HL-60 (cell line): ENCODE data around the gene C14orf132.

ENCODE experiments used
- DNase-seq, 2 experiments: peaks; one replicate each; pipeline ENCODE4 v3.0.0-alpha.2; 2010 to 2020; ENCODE audit warnings: low read depth in 1 of 2, low spot score in 1 of 2
- H3K27ac ChIP-seq: fragments of 250-450 bp; sonication (Bioruptor Pico); replicated peaks from 2 replicates; pipeline ENCODE4 v1.5.1; 2020; ENCODE audit warnings: mild to moderate bottlenecking, moderate library complexity
- H3K27me3 ChIP-seq: fragments of 250-450 bp; sonication (Bioruptor Pico); 2 replicates; pipeline ENCODE4 v1.5.1; 2021; ENCODE audit warnings: mild to moderate bottlenecking, moderate library complexity; ENCODE audit not compliant: insufficient read depth, poor library complexity, severe bottlenecking
- H3K4me3 ChIP-seq: replicated peaks from 2 replicates; pipeline ENCODE4 v1.5.1; 2011; ENCODE audit warnings: mild to moderate bottlenecking, control low read depth, low read length; ENCODE audit not compliant: insufficient read depth
- CTCF ChIP-seq: IDR thresholded peaks from one replicate; pipeline ENCODE4 v1.5.1; 2011; ENCODE audit warnings: low read length, control low read depth, inconsistent platforms; ENCODE audit not compliant: insufficient read depth
- GABPA ChIP-seq: IDR thresholded peaks from 2 replicates; pipeline ENCODE4 v1.6.1; 2012; ENCODE audit warnings: low read depth
- POLR2AphosphoS5 ChIP-seq: IDR thresholded peaks from 2 replicates; pipeline ENCODE4 v1.6.1; 2012; ENCODE audit warnings: low read depth
- REST ChIP-seq: IDR thresholded peaks from 2 replicates; pipeline ENCODE4 v1.6.1; 2012; ENCODE audit warnings: low read depth; ENCODE audit not compliant: insufficient replicate concordance
- SPI1 ChIP-seq: IDR thresholded peaks from 2 replicates; pipeline ENCODE4 v1.6.1; 2012; ENCODE audit warnings: low read depth, mild to moderate bottlenecking, borderline replicate concordance

The C14orf132 gene

GRCh38 chr14:96140952-96141351 is 101.8 kb downstream of the C14orf132 start:
- no peak overlapping the region for H3K27ac ChIP-seq
- DNase-seq, result no peak
- no peak overlapping the region for H3K4me3 ChIP-seq
- H3K27me3 ChIP-seq, result no peaks in the 10 kb centered on the region
- TF ChIP-seq CTCF (no peak), REST (no peak), SPI1 (no peak), GABPA (no peak), POLR2AphosphoS5 (no peak)
